Naive thymus-derived CD4-positive, alpha-beta T cell (primary cell): ENCODE measurements around the gene GSN. TPM values are rescaled to one million over a fixed set of nuclear protein-coding genes. Genes with fewer than 3 reads are reported as not detected.
A peak's percentile ranks its signal among the peaks of the same experiment; 100 is the strongest.

ENCODE experiments used
- ATAC-seq: fragments of 150-1000 bp; cut with Tn5 transposase; 2 replicates; pipeline ENCODE4 v1.10.0; 2021; ENCODE audit warnings: mild to moderate bottlenecking, moderate library complexity
- CTCF ChIA-PET: fragments of 350-600 bp; sonication (Branson Sonifier 250); formaldehyde crosslinking; loops from one replicate; lab custom pipeline; 2021; ENCODE audit warnings: antibody characterized with exemption; lab: Charles Lee
- POLR2A ChIA-PET: fragments of 350-600 bp; sonication (Branson Sonifier 250); formaldehyde crosslinking; loops from one replicate; lab custom pipeline; 2021; ENCODE audit warnings: antibody characterized with exemption, inconsistent platforms; lab: Charles Lee
- DNase-seq, 9 donors: peaks; one replicate each; pipeline versions ENCODE4 v3.0.0 to v3.0.0-alpha.2; 2020 to 2022; ENCODE audit warnings: mixed read lengths in 1 of 9
- H3K27ac ChIP-seq: one replicate; pipeline ENCODE4 v1.7.0; 2013; ENCODE audit warnings: mild to moderate bottlenecking, low read depth, low read length, moderate library complexity
- H3K27me3 ChIP-seq, 2 donors: one replicate each; pipeline ENCODE4 v1.7.0; 2013; ENCODE audit warnings: low read length in 2 of 2, mild to moderate bottlenecking in 2 of 2, moderate library complexity in 2 of 2; ENCODE audit not compliant: control insufficient read depth in 2 of 2, insufficient read depth in 2 of 2
- H3K36me3 ChIP-seq, 3 experiments: 1 replicate in 2 of 3; 2 replicates in 1 of 3; pipeline ENCODE4 v1.7.0; 2013; ENCODE audit warnings: low read length in 3 of 3, mild to moderate bottlenecking in 3 of 3, moderate library complexity in 1 of 3; ENCODE audit not compliant: insufficient read depth in 3 of 3, control insufficient read depth in 2 of 3
- H3K4me1 ChIP-seq, 2 donors: one replicate each; pipeline ENCODE4 v1.7.0; 2013; ENCODE audit warnings: low read length in 2 of 2, mild to moderate bottlenecking in 2 of 2, moderate library complexity in 1 of 2; ENCODE audit not compliant: control insufficient read depth in 2 of 2, insufficient read depth in 2 of 2
- H3K4me3 ChIP-seq: 2 replicates; pipeline ENCODE4 v1.7.0; 2013; ENCODE audit warnings: mild to moderate bottlenecking, low read length
- H3K9me3 ChIP-seq, 3 experiments: 1 replicate in 2 of 3; 2 replicates in 1 of 3; pipeline ENCODE4 v1.7.0; 2013; ENCODE audit warnings: low read length in 3 of 3; ENCODE audit not compliant: control insufficient read depth in 2 of 3
- H3K27ac Mint-ChIP-seq, 9 donors: one replicate each; pipeline ENCODE4 v1.8.0; 2020 to 2022; ENCODE audit warnings: mixed read lengths in 9 of 9, mild to moderate bottlenecking in 8 of 9, moderate library complexity in 5 of 9, inconsistent platforms in 2 of 9
- H3K27me3 Mint-ChIP-seq, 5 donors: one replicate each; pipeline ENCODE4 v1.8.0; 2021 to 2022; ENCODE audit warnings: mixed read lengths in 5 of 5, mild to moderate bottlenecking in 1 of 5
- H3K36me3 Mint-ChIP-seq, 5 donors: one replicate each; pipeline ENCODE4 v1.8.0; 2020 to 2022; ENCODE audit warnings: mixed read lengths in 5 of 5, mild to moderate bottlenecking in 3 of 5, inconsistent platforms in 1 of 5
- H3K4me1 Mint-ChIP-seq, 7 donors: one replicate each; pipeline ENCODE4 v1.8.0; 2020 to 2022; ENCODE audit warnings: mixed read lengths in 7 of 7, mild to moderate bottlenecking in 3 of 7, inconsistent platforms in 1 of 7
- H3K4me3 Mint-ChIP-seq, 10 donors: one replicate each; pipeline ENCODE4 v1.8.0; 2020 to 2022; ENCODE audit warnings: mild to moderate bottlenecking in 10 of 10, mixed read lengths in 10 of 10, moderate library complexity in 6 of 10, inconsistent platforms in 2 of 10
- H3K9me3 Mint-ChIP-seq, 11 donors: one replicate each; pipeline ENCODE4 v1.8.0; 2020 to 2022; ENCODE audit warnings: mixed read lengths in 11 of 11, mild to moderate bottlenecking in 4 of 11, inconsistent platforms in 1 of 11, moderate library complexity in 1 of 11
- intact Hi-C, 2 donors: fragments of 100-400 bp; cut with micrococcal nuclease; formaldehyde crosslinking; loops; one replicate each; pipeline ENCODE4 v1.15.1; 2023
- polyA plus RNA-seq, 2 donors: library from polyadenylated mRNA; unstranded; fragments of 300-500 nt; fragmentation: Illumina TruSeq; gene quantifications; one replicate each; pipeline ENCODE4 v1.2.3, GENCODE V29; 2021
- total RNA-seq, 6 experiments: library from RNA in 5 of 6; stranded (reverse) in 5 of 6; gene quantifications; 1 replicate in 5 of 6; 2 replicates in 1 of 6; pipeline ENCODE4 v1.2.3 and lab custom pipeline; 2021 to 2026

The GSN gene
- total and polyA plus RNA-seq, 7 experiments from 2014 or later, result 2.9 to 34.6 (median 6.4) TPM

DNA sequence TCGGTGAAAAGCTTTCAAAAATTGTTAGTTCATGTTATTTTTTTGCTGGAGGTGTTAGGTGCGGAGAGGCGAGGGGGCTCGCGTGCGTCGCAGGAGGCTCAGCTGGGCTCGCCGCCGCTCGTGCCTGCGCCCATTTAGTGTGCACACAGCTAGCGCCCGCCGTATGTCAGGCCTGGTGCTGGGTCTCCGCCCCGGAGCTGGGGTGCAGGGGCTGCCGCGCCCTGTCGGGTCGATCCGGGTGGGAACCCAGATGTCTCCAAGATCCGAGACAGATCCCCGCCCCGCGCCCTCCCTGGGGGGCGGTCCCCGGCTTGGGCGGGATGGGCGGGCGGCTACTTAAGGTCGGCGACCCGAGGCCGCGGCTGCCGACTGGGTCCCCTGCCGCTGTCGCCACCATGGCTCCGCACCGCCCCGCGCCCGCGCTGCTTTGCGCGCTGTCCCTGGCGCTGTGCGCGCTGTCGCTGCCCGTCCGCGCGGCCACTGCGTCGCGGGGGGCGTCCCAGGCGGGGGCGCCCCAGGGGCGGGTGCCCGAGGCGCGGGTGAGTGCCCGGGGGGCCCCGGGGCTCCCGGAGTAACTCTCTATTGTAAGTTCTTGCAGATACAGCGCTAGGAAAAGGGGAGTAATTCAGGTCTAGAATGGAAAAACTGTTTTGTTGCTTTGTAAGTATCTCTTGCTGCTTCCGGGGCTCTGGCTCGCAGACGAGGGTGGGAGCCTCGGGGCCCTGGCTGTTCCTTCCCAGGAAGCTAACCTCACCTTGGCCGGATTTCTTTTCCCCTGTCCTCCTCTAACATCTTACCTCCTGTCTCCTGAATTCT is 31.7 kb downstream of the GSN start:
- Mint-ChIP-seq H3K4me3 (peak overlapping the region; percentile 74 to 88 (median 80)), H3K4me1 (peaks cover 8 to 23% (median 18%) of the 10 kb centered on the region in 7 donors), H3K27me3 (peaks cover 7 to 27% (median 11%) of the 10 kb centered on the region in 5 donors), H3K9me3 (no peaks in the 10 kb centered on the region), H3K36me3 (peaks cover 0 to 17% (median 0%) of the 10 kb centered on the region in 5 donors), H3K27ac (peak overlapping the region in 2 of 9 donors; percentile 33 to 73)
- no peak overlapping the region for H3K27ac ChIP-seq
- H3K36me3 ChIP-seq, result no peaks in the 10 kb centered on the region
- ATAC-seq, result peak; percentile 68
- peak overlapping the region; percentile 43 for H3K4me3 ChIP-seq
- peak in 4 of 9 donors; percentile 2 to 48 (median 20) for DNase-seq
- H3K9me3 ChIP-seq, result no peaks in the 10 kb centered on the region
- H3K4me1 ChIP-seq, result no peaks in the 10 kb centered on the region
- ChIA-PET POLR2A (no interaction called here), CTCF (interaction anchor here (0.6 to 1.0 kb wide), 2 partner anchors 8 to 20 kb away, joined by 3 read pairs; no protein-coding TSS in a partner anchor)
- intact Hi-C loops, result no loop called here
- H3K27me3 ChIP-seq, result no peaks in the 10 kb centered on the region

DNA sequence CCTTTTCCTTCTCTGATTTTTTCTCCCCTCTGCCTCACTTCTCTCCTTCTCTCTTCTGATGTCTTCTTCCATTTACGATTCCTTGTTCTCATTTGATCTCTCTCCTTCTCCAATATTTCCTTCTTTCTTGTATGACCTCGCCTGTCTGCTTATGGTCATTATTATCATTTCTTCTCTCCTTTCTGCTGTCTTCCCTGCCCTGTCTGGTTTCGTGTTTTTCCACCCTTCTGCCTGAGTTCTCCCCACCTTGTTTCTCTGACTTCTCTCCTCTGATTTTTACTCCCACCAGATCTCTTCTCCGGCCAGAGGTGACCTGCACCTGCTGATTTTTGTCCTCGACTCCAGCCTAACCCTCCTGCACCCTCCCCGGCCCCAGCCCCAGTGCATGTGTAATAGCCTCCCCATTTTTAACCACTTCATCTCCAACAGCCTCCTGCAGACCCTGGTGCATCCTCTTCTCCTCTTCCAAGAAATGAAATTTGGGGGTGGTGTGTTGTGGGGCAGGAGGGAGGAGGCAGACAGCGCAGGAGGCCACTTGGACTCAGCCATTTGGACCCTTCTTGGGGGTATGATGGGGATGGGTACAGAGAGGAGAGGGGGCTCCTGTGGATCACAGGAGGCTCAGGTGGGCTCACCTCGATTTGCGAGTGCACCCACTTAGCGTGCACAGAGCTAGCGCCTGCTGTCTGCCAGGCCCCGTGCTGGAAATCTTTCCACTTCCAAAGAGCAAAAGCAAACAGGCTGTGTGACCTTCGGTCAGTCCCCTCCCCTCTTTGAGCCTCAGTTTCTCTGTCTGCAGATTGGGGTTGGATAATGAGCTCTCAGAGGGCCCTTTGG is 32.5 kb downstream of the GSN start:
- H3K4me3 ChIP-seq, result no peak overlapping the region
- H3K27me3 Mint-ChIP-seq, result peaks cover 7 to 27% (median 11%) of the 10 kb centered on the region in 5 donors
- CTCF ChIA-PET, result no interaction called here

DNA sequence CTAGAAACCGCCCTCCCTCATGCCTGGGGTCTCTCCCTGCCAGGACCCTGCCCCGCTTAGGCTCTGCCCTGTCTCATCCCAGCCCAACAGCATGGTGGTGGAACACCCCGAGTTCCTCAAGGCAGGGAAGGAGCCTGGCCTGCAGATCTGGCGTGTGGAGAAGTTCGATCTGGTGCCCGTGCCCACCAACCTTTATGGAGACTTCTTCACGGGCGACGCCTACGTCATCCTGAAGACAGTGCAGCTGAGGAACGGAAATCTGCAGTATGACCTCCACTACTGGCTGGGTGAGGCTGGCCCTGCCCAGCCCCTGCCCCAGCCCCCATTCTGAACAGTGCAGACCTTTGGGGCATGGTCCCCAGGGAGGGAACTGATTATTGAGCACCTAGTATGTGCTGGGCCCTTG is 33.9 kb downstream of the GSN start:
- H3K4me3 ChIP-seq, result no peak overlapping the region
- no peaks in the 10 kb centered on the region for H3K4me1 ChIP-seq
- ATAC-seq (no peak), DNase-seq (no peak)
- no peaks in the 10 kb centered on the region for H3K36me3 ChIP-seq
- no peaks in the 10 kb centered on the region for H3K27me3 ChIP-seq
- peaks cover 0 to 11% (median 0%) of the 10 kb centered on the region in 5 donors for H3K36me3 Mint-ChIP-seq
- H3K27ac ChIP-seq, result no peak overlapping the region
- intact Hi-C loops, result no loop called here
- ChIA-PET POLR2A (no interaction called here), CTCF (no interaction called here)
- H3K9me3 ChIP-seq, result no peaks in the 10 kb centered on the region
- peaks cover 7 to 27% (median 11%) of the 10 kb centered on the region in 5 donors for H3K27me3 Mint-ChIP-seq
- H3K4me3 Mint-ChIP-seq, result no peak overlapping the region
- no peaks in the 10 kb centered on the region for H3K9me3 Mint-ChIP-seq
- H3K27ac Mint-ChIP-seq, result no peak overlapping the region
- H3K4me1 Mint-ChIP-seq, result peaks cover 8 to 23% (median 18%) of the 10 kb centered on the region in 7 donors

More for the DNA sequence above, 32.5 kb downstream of the GSN start:
- no peak for ATAC-seq
- peak overlapping the region; percentile 73 to 88 (median 80) for H3K4me3 Mint-ChIP-seq
- Histone ChIP-seq H3K9me3 (no peaks in the 10 kb centered on the region), H3K27ac (no peak overlapping the region), H3K36me3 (no peaks in the 10 kb centered on the region), H3K4me1 (no peaks in the 10 kb centered on the region), H3K27me3 (no peaks in the 10 kb centered on the region)
- intact Hi-C loops, result no loop called here
- DNase-seq, result no peak
- no peaks in the 10 kb centered on the region for H3K9me3 Mint-ChIP-seq
- peaks cover 0 to 11% (median 0%) of the 10 kb centered on the region in 5 donors for H3K36me3 Mint-ChIP-seq
- H3K27ac Mint-ChIP-seq, result peak overlapping the region in 3 of 9 donors; percentile 14 to 33 (median 21)
- peaks cover 8 to 23% (median 18%) of the 10 kb centered on the region in 7 donors for H3K4me1 Mint-ChIP-seq
- POLR2A ChIA-PET, result no interaction called here

DNA sequence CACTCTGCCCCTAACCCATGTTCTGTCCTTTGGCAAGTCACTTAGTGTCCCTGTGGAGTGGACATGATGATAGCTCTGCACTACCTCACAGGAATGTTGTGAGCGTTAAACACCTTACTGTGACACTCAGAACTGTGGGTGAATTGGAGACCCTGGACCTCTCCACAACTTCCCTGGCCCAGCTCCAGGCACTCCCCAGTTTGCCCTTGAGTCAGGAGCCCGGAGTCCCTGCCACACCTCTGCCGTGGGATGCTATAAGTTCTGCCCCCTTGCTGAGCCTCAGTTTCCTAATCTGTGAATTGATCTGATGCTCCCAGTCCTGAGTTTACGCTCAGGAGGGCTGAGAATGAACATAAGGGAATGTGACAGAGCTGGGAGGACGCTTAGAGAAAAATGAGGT is 34.4 kb downstream of the GSN start:
- POLR2A ChIA-PET, result no interaction called here
- Mint-ChIP-seq H3K36me3 (peaks cover 0 to 11% (median 0%) of the 10 kb centered on the region in 5 donors), H3K4me3 (peak overlapping the region in 1 of 10 donors; percentile 16)

DNA sequence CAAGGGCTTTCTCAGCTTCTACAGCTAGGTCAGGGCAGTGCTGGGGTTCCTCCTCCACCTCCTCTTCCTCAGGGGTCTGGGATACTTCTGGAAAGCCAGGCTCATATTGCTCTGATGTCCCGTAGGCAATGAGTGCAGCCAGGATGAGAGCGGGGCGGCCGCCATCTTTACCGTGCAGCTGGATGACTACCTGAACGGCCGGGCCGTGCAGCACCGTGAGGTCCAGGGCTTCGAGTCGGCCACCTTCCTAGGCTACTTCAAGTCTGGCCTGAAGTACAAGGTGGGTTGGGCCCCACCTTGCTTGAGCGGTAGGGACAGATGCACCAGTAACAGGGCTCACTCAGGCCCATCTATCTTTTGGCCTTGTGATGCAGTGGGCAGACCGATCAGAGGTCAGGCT is 34.8 kb downstream of the GSN start:
- no peak overlapping the region for H3K4me3 Mint-ChIP-seq
- Histone ChIP-seq H3K9me3 (no peaks in the 10 kb centered on the region), H3K27me3 (no peaks in the 10 kb centered on the region), H3K4me3 (no peak overlapping the region), H3K27ac (no peak overlapping the region), H3K36me3 (no peaks in the 10 kb centered on the region), H3K4me1 (no peaks in the 10 kb centered on the region)
- ChIA-PET POLR2A (no interaction called here), CTCF (no interaction called here)
- ATAC-seq (no peak), DNase-seq (no peak)
- H3K9me3 Mint-ChIP-seq, result no peaks in the 10 kb centered on the region
- H3K36me3 Mint-ChIP-seq, result peaks cover 0 to 11% (median 2%) of the 10 kb centered on the region in 5 donors
- H3K27me3 Mint-ChIP-seq, result peaks cover 7 to 27% (median 11%) of the 10 kb centered on the region in 5 donors
- intact Hi-C loops, result no loop called here
- H3K27ac Mint-ChIP-seq, result no peak overlapping the region
- H3K4me1 Mint-ChIP-seq, result peaks cover 8 to 23% (median 18%) of the 10 kb centered on the region in 7 donors

More for the DNA sequence above, 34.4 kb downstream of the GSN start:
- intact Hi-C loops, result no loop called here
- ATAC-seq (no peak), DNase-seq (no peak)
- Mint-ChIP-seq H3K27me3 (peaks cover 7 to 27% (median 11%) of the 10 kb centered on the region in 5 donors), H3K9me3 (no peaks in the 10 kb centered on the region), H3K27ac (no peak overlapping the region), H3K4me1 (peaks cover 8 to 23% (median 18%) of the 10 kb centered on the region in 7 donors)
- Histone ChIP-seq H3K4me1 (no peaks in the 10 kb centered on the region), H3K36me3 (no peaks in the 10 kb centered on the region), H3K4me3 (no peak overlapping the region), H3K27ac (no peak overlapping the region), H3K9me3 (no peaks in the 10 kb centered on the region), H3K27me3 (no peaks in the 10 kb centered on the region)
- CTCF ChIA-PET, result no interaction called here
